Endothelial cell of umbilical vein (primary cell): ENCODE data around the gene AFF1.

Experiments
- CTCF ChIP-seq, 2 donors: IDR thresholded peaks; 1 replicate in 1 of 2; 2 replicates in 1 of 2; pipeline ENCODE4 v1.5.1; 2011; ENCODE audit warnings: low read length in 2 of 2, mild to moderate bottlenecking in 2 of 2, moderate library complexity in 2 of 2, control low read depth in 1 of 2, inconsistent platforms in 1 of 2, low read depth in 1 of 2; ENCODE audit not compliant: insufficient read depth in 1 of 2; ENCODE audit errors: extremely low read depth in 1 of 2
- EZH2 ChIP-seq: IDR thresholded peaks from 2 replicates; pipeline ENCODE4 v1.6.1; 2012; ENCODE audit warnings: borderline replicate concordance, low read depth, mild to moderate bottlenecking, moderate library complexity, low read length, inconsistent platforms; ENCODE audit not compliant: severe bottlenecking
- FOS ChIP-seq: IDR thresholded peaks from 2 replicates; pipeline ENCODE4 v1.6.1; 2011; ENCODE audit warnings: mild to moderate bottlenecking, low read length, moderate library complexity, borderline replicate concordance; ENCODE audit not compliant: insufficient read depth
- GATA2 ChIP-seq: IDR thresholded peaks from 2 replicates; pipeline ENCODE4 v1.7.0; 2011; ENCODE audit warnings: low read depth, mild to moderate bottlenecking, moderate library complexity, mixed read lengths, low read length; ENCODE audit not compliant: insufficient read length, insufficient read depth
- JUN ChIP-seq: IDR thresholded peaks from 2 replicates; pipeline ENCODE4 v1.6.1; 2011; ENCODE audit warnings: borderline replicate concordance, low read depth; ENCODE audit not compliant: insufficient read length, insufficient read depth
- MAX ChIP-seq: IDR thresholded peaks from 2 replicates; pipeline ENCODE4 v1.6.1; 2011; ENCODE audit not compliant: insufficient read depth, insufficient read length
- MYC ChIP-seq: IDR thresholded peaks from one replicate; pipeline ENCODE4 v1.6.1; 2011; ENCODE audit warnings: mild to moderate bottlenecking, low read depth, low read length
- POLR2A ChIP-seq: IDR thresholded peaks from 2 replicates; pipeline ENCODE4 v1.6.1; 2012; ENCODE audit warnings: low read depth, mild to moderate bottlenecking, control low read depth, low read length
- POLR2AphosphoS5 ChIP-seq: IDR thresholded peaks from 2 replicates; pipeline ENCODE4 v1.6.1; 2012; ENCODE audit warnings: low read depth, mild to moderate bottlenecking, control low read depth, low read length, moderate library complexity; ENCODE audit not compliant: insufficient read depth

- no peak for TF ChIP-seq EZH2
- no peak for TF ChIP-seq CTCF (IDR thresholded peaks at IDR 0.05; ENCODE audit: extremely low read depth in 1 of 2, insufficient read depth in 1 of 2, low read depth in 1 of 2, low read length in 2 of 2)
- TF ChIP-seq POLR2A, result no peak
- no peak for TF ChIP-seq JUN
- TF ChIP-seq POLR2AphosphoS5, result no peak
- TF ChIP-seq GATA2, result no peak
- TF ChIP-seq MYC, result no peak
- no peak for TF ChIP-seq MAX
- TF ChIP-seq FOS, result no peak
Observed at GRCh38 chr4:87012265-87012953, 77.6 kb downstream of the AFF1 start.
